ENCODE results near the gene TRA2A. TPM values are rescaled to one million over a fixed set of nuclear protein-coding genes. Genes with fewer than 3 reads are reported as not detected.
A peak's percentile ranks its signal among the peaks of the same experiment; 100 is the strongest.

TRA2A gene
- total and polyA plus RNA-seq, 2 of the 13 experiments (the other 11 are each of a cell fraction or from before 2014, with no cell fraction given): 39.1 to 41.6 TPM

DNA sequence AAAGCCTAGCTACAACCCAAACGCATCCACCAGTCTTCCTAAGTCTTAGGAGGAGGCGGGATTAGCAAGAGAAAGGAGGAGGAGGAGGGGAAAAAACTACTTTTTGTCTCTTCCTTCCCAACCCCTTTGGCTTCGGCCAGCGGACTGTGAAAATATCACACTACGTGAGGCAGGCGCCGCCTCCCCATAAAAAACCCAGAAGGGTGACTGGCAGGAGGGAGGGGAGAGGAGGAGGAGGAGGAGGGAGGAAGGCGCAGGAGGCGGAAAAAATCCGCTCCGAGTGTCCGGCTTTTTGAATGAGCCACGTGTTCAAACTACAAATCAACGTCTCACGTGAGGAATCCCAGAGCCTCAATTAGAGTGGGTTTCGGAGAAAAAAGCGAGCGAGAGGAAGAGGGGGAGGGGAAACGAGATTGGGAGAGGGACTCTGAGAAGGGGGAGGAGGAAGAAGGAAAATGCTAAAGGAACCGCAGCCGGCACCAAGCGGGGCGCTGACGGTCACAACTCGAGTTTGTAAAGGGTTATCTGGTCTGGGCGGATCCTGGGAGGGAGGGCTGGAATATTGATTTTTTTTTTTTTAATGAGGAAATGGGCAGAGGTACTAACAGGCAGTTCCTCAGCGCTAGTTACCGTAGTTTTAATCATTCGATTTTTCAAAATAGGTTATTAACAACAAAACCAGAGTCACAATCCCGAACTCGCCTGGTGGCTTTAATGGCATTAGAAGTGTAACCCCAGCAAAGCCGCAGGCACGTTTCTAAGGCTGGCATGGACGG lies 61.3 kb downstream of the TRA2A start, which contains the start of gene IGF2BP3 (continued):
- TF ChIP-seq, protein P1, sequence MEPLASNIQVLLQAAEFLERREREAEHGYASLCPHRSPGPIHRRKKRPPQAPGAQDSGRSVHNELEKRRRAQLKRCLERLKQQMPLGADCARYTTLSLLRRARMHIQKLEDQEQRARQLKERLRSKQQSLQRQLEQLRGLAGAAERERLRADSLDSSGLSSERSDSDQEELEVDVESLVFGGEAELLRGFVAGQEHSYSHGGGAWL (CRISPR knock-in tag; IDR thresholded peaks at IDR 0.05): 0 out of 2 replicates have a peak, but pooled peaks have one; percentile 23
- TF ChIP-seq PRPF4 (IDR thresholded peaks at IDR 0.05; ENCODE audit: low read depth, low read length, poor library complexity, severe bottlenecking) (peak; percentile 58), SRF (IDR thresholded peaks at IDR 0.05; ENCODE audit: low read depth, low read length) (no peak), KLF12 (CRISPR knock-in tag; IDR thresholded peaks at IDR 0.05; ENCODE audit: borderline replicate concordance) (no peak), SIX1 (CRISPR knock-in tag; IDR thresholded peaks at IDR 0.05; ENCODE audit: borderline replicate concordance) (0 out of 2 replicates have a peak, but pooled peaks have one; percentile 7), ZBTB20 (CRISPR knock-in tag; IDR thresholded peaks at IDR 0.05; ENCODE audit: borderline replicate concordance, low read depth) (peak; percentile 64; the same call in 1 of the 2 replicates), MXI1 (IDR thresholded peaks at IDR 0.05; ENCODE audit: borderline replicate concordance, low read depth, low read length) (peak; percentile 67; the same call in 1 of the 3 replicates), FOSL2 (CRISPR knock-in tag; IDR thresholded peaks at IDR 0.05) (peak; percentile 39), PITX1 (CRISPR knock-in tag; IDR thresholded peaks at IDR 0.05) (0 out of 2 replicates have a peak, but pooled peaks have one; percentile 35), ZKSCAN1 (IDR thresholded peaks at IDR 0.05; ENCODE audit: low read length) (no peak), PHF21A (CRISPR knock-in tag; IDR thresholded peaks at IDR 0.05) (peak; percentile 18; the same call in 1 of the 2 replicates), YEATS4 (CRISPR knock-in tag; IDR thresholded peaks at IDR 0.05; ENCODE audit: borderline replicate concordance) (no peak), JUN (CRISPR knock-in tag; IDR thresholded peaks at IDR 0.05) (0 out of 2 replicates have a peak, but pooled peaks have one; percentile 21), PBX2 (CRISPR knock-in tag; IDR thresholded peaks at IDR 0.05) (peak; percentile 72; the same call in 1 of the 2 replicates), HNF1A (IDR thresholded peaks at IDR 0.05; ENCODE audit: low read depth) (no peak), HNF1A (CRISPR knock-in tag; IDR thresholded peaks at IDR 0.05; ENCODE audit: borderline replicate concordance) (peak; percentile 51; the same call in 1 of the 2 replicates), ZNF329 (CRISPR knock-in tag; IDR thresholded peaks at IDR 0.05; ENCODE audit: low read depth) (no peak), CC2D1A (CRISPR knock-in tag; IDR thresholded peaks at IDR 0.05) (no peak), IRF2 (CRISPR knock-in tag; IDR thresholded peaks at IDR 0.05) (0 out of 2 replicates have a peak, but pooled peaks have one; percentile 22)
- TF ChIP-seq, protein P2, sequence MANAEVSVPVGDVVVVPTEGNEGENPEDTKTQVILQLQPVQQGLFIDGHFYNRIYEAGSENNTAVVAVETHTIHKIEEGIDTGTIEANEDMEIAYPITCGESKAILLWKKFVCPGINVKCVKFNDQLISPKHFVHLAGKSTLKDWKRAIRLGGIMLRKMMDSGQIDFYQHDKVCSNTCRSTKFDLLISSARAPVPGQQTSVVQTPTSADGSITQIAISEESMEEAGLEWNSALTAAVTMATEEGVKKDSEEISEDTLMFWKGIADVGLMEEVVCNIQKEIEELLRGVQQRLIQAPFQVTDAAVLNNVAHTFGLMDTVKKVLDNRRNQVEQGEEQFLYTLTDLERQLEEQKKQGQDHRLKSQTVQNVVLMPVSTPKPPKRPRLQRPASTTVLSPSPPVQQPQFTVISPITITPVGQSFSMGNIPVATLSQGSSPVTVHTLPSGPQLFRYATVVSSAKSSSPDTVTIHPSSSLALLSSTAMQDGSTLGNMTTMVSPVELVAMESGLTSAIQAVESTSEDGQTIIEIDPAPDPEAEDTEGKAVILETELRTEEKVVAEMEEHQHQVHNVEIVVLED (CRISPR knock-in tag; IDR thresholded peaks at IDR 0.05; ENCODE audit: borderline replicate concordance): 0 out of 2 replicates have a peak, but pooled peaks have one; percentile 24

Data from HepG2 (cell line).